ENCODE data around the gene IL13. TPM values are rescaled to one million over a fixed set of nuclear protein-coding genes. Genes with fewer than 3 reads are reported as not detected.
A peak's percentile ranks its signal among the peaks of the same experiment; 100 is the strongest.
"Not testable (repeated sequence)": the region's sequence is repeated elsewhere in the genome, so short reads cannot be mapped to it uniquely, and the experiment has no call there.

IL13 gene
- total RNA-seq, 2 experiments from 2014 or later: 1.4 to 1.6 TPM

GRCh38 chr5:132681983-132682382, 24.0 kb downstream of the IL13 start:
- H3K36me3 Mint-ChIP-seq (ENCODE audit: low read depth): no peaks in the 10 kb centered on the region
- no peak overlapping the region for H3K4me3 Mint-ChIP-seq
- no peaks in the 10 kb centered on the region for H3K9me3 Mint-ChIP-seq (ENCODE audit: insufficient read depth)
- ChIA-PET POLR2A (no interaction called here), CTCF (no interaction called here)
- DNase-seq (peak; percentile 17), ATAC-seq (no peak)
- H3K27me3 Mint-ChIP-seq (ENCODE audit: low read depth): no peaks in the 10 kb centered on the region
- H3K4me1 Mint-ChIP-seq (ENCODE audit: low read depth): peaks cover 28% of the 10 kb centered on the region
- H3K27ac Mint-ChIP-seq: no peak overlapping the region

DNA sequence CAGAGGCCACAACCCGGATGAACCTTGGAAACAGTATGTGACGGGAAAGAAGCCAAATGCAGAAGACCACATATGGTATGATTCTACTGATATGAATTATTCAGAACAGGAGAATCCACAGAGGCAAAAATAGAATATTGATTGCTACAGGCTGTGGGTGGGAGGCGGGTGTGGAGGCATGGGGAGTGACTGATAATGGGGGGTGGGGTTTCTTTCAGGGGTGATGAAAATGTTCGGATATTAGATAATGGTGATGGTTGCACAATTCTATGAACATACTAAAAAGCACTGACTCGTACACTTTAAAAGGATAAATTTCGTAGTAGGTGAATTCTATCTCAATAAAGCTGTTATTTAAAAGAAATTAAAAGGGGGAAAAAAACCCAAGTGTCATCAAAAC, 26.5 kb downstream of the IL13 start:
- peaks cover 47% of the 10 kb centered on the region for H3K4me1 Mint-ChIP-seq (ENCODE audit: low read depth)
- H3K9me3 Mint-ChIP-seq (ENCODE audit: insufficient read depth): no peaks in the 10 kb centered on the region
- H3K4me3 Mint-ChIP-seq: no peak overlapping the region
- POLR2A ChIA-PET: interaction anchor here (0.7 kb wide), 1 partner anchor 10 kb away, joined by 3 read pairs; no protein-coding TSS in a partner anchor
- ATAC-seq (no peak), DNase-seq (no peak)
- peaks cover 4% of the 10 kb centered on the region for H3K36me3 Mint-ChIP-seq (ENCODE audit: low read depth)
- no peaks in the 10 kb centered on the region for H3K27me3 Mint-ChIP-seq (ENCODE audit: low read depth)
- no peak overlapping the region for H3K27ac Mint-ChIP-seq
- CTCF ChIA-PET: interaction anchor here (1.0 to 2.2 kb wide), 4 partner anchors 26 to 136 kb away, joined by 3 to 8 read pairs (median 4); partner anchors contain the start of gene KIF3A

DNA sequence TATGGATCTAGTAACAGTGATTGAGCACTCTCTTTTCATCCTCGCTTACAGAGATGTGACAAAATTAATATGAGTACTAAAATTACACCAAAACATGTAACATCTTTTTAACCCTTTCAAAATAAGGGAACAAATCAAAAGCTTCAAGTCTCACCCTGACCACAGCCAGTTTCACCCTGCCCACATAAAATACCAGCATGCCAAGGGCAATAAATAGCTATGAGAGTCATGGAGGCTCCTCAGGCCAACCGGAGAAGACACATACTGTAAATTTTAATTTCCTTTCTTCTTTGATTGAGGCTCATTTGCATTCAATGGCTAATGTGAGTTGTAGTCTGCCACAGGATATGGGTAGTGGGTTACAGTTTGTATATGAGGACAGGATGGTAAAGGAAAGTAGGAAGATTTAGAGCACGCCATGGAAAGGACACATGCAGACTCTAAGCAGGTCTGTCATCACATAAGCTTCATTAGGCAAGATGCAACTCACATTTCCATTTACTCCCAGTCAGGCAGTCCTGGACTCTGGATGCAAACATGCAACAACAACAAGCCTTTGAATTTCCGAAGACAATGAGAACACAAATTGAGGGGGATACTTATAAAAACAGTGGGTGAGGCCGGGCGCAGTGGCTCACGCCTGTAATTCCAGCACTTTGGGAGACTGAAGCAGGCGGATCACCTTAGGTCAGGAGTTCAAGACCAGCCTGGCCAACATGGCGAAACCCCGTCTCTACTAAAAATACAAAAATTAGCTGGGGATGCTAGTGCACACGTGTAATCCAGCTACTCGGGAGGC, 27.1 kb downstream of the IL13 start:
- H3K27ac Mint-ChIP-seq: peak overlapping the region; percentile 26
- no peak overlapping the region for H3K4me3 Mint-ChIP-seq
- peaks cover 51% of the 10 kb centered on the region for H3K4me1 Mint-ChIP-seq (ENCODE audit: low read depth)
- peak; percentile 49 for DNase-seq
- H3K36me3 Mint-ChIP-seq (ENCODE audit: low read depth): peaks cover 4% of the 10 kb centered on the region
- ChIA-PET POLR2A (interaction anchor here (0.7 kb wide), 1 partner anchor 11 kb away, joined by 3 read pairs; no protein-coding TSS in a partner anchor), CTCF (interaction anchor here (0.7 to 2.2 kb wide), 6 partner anchors 27 to 158 kb away, joined by 3 to 8 read pairs (median 4); partner anchors contain the start of gene KIF3A)
- H3K27me3 Mint-ChIP-seq (ENCODE audit: low read depth): no peaks in the 10 kb centered on the region
- no peaks in the 10 kb centered on the region for H3K9me3 Mint-ChIP-seq (ENCODE audit: insufficient read depth)
- ATAC-seq: no peak

DNA sequence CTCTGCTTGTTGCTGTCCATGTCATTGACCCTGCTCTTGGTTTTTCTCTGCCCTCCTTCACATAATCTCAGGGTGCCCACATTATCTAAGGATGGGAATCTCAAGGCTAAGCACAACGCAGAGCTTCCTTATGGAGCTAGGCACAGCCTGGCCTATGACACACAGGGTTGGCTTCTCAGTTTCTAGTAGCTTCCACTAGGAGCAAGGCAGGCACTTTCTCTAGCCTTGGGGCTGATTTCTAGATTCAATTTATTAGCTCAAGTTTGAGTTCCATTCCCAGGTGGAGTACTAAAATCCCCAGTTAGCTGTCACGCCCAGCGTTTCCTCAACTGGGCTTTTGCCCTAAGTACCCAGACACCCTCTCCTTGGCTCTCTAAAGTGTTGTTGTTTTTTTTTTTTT, 28.2 kb downstream of the IL13 start:
- H3K4me3 Mint-ChIP-seq: no peak overlapping the region
- H3K36me3 Mint-ChIP-seq (ENCODE audit: low read depth): peaks cover 6% of the 10 kb centered on the region
- ATAC-seq (no peak), DNase-seq (no peak)
- H3K4me1 Mint-ChIP-seq (ENCODE audit: low read depth): peaks cover 54% of the 10 kb centered on the region
- ChIA-PET CTCF (interaction anchor here (0.7 to 2.4 kb wide), 4 partner anchors 22 to 134 kb away, joined by 3 to 8 read pairs (median 6); no protein-coding TSS in a partner anchor), POLR2A (interaction anchor here (0.6 kb wide), 1 partner anchor 1688 kb away, joined by 3 read pairs; no protein-coding TSS in a partner anchor)
- H3K27me3 Mint-ChIP-seq (ENCODE audit: low read depth): no peaks in the 10 kb centered on the region
- no peak overlapping the region for H3K27ac Mint-ChIP-seq
- H3K9me3 Mint-ChIP-seq (ENCODE audit: insufficient read depth): no peaks in the 10 kb centered on the region

DNA sequence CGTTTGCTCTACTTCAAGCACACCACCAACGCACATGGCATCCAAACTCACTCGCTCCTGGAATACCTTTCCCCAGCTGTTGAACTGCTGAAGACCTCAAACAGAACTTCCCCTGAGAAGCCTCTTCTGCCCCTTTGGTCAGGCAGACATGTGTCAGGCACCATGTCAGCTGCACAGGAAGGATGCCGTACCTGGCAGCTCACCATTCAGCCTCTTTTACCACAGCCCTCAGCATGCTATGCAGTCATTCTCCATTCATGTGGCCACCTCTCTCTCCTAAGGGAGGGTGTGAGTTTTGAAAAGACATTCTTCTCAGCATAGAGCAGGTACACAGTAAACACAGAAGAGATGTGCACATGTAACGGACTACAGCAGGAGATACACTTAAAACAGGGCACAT, 30.0 kb downstream of the IL13 start:
- Mint-ChIP-seq H3K27ac (peak overlapping the region; percentile 85), H3K9me3 (ENCODE audit: insufficient read depth) (no peaks in the 10 kb centered on the region), H3K36me3 (ENCODE audit: low read depth) (peaks cover 14% of the 10 kb centered on the region), H3K27me3 (ENCODE audit: low read depth) (no peaks in the 10 kb centered on the region), H3K4me3 (peak overlapping the region; percentile 9), H3K4me1 (ENCODE audit: low read depth) (peaks cover 63% of the 10 kb centered on the region)
- DNase-seq (peak; percentile 86), ATAC-seq (peak; percentile 92)
- CTCF ChIA-PET: interaction anchor here (0.8 to 2.4 kb wide), 7 partner anchors 17 to 132 kb away, joined by 3 to 8 read pairs (median 5); partner anchors contain the start of gene KIF3A
- POLR2A ChIA-PET: interaction anchor here (0.5 to 1.4 kb wide), 5 partner anchors 9 to 136 kb away, joined by 3 read pairs; partner anchors contain the start of gene KIF3A

DNA sequence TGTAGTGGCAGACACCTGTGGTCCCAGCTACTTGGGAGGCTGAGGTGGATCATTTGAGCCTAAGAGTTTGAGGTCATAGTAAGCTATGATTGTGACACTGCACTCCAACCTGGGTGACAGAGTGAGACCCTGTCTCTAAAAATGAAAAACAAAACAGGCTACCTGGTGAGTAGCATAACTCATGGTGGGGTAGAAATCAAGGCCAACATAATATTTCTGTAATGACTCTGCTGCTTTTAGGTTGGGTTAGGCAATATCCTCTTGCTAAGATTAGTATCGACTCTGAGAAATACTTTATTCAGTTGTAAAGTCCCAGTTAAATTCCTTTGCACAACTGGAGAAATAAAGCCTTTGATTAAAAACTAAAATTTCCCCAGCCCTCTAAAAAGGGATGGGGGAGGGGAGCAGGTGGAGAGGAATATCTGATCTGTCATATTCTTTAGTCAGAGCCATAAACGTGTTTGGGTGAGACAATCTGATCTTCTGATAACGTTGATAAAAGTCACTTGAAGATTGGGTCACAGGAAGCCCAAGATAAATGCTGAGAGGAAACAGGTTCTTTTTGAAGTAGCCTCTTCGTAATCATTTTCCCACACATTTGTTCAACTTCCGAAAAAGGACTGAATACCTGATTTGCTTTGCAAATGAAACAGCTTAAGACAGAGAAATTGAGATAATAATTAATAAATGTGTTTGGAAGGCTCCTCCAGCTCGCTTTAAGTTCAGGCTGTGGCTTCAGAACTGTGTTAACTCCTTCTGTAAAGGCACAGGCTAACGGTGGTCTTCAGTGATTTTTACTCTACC, 30.8 kb downstream of the IL13 start:
- ChIA-PET POLR2A (interaction anchor here (0.6 to 1.7 kb wide), 4 partner anchors 10 to 87 kb away, joined by 3 to 6 read pairs (median 4); partner anchors contain the start of gene KIF3A), CTCF (interaction anchor here (0.8 to 2.4 kb wide), 7 partner anchors 10 to 97 kb away, joined by 3 to 8 read pairs (median 5); partner anchors contain the start of gene KIF3A)
- peak; percentile 16 for ATAC-seq
- Mint-ChIP-seq H3K9me3 (ENCODE audit: insufficient read depth) (no peaks in the 10 kb centered on the region), H3K4me1 (ENCODE audit: low read depth) (peaks cover 64% of the 10 kb centered on the region), H3K27ac (peak overlapping the region; percentile 85), H3K27me3 (ENCODE audit: low read depth) (no peaks in the 10 kb centered on the region), H3K36me3 (ENCODE audit: low read depth) (peaks cover 16% of the 10 kb centered on the region), H3K4me3 (peak overlapping the region; percentile 9)
- DNase-seq: no peak

DNA sequence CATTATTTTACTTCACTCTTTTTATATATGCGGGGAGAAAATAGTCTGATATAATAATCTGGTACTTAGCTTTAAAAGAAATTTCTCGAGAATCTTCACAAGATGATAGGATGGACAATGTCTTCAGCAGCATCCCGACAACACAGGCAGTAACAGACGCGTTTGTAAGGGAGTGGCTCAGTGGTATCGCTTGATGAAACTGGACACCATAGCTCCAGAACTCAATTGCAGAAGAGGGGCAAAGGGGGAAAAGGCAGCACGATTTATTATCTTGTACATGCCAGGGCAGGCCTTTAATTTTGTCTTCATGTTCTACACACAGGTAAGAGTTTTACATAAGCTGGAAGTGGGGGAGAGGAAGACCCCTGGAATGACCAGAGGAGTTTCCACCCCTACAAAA, 31.5 kb downstream of the IL13 start:
- ChIA-PET POLR2A (interaction anchor here (0.6 to 1.7 kb wide), 2 partner anchors 48 to 88 kb away, joined by 6 read pairs; partner anchors contain the start of gene KIF3A), CTCF (interaction anchor here (1.2 to 2.1 kb wide), 4 partner anchors 9 to 162 kb away, joined by 3 to 7 read pairs (median 6); no protein-coding TSS in a partner anchor)
- H3K4me3 Mint-ChIP-seq: no peak overlapping the region
- no peaks in the 10 kb centered on the region for H3K9me3 Mint-ChIP-seq (ENCODE audit: insufficient read depth)
- ATAC-seq (no peak), DNase-seq (no peak)
- H3K27me3 Mint-ChIP-seq (ENCODE audit: low read depth): no peaks in the 10 kb centered on the region
- peak overlapping the region; percentile 85 for H3K27ac Mint-ChIP-seq
- peaks cover 18% of the 10 kb centered on the region for H3K36me3 Mint-ChIP-seq (ENCODE audit: low read depth)
- peaks cover 60% of the 10 kb centered on the region for H3K4me1 Mint-ChIP-seq (ENCODE audit: low read depth)

DNA sequence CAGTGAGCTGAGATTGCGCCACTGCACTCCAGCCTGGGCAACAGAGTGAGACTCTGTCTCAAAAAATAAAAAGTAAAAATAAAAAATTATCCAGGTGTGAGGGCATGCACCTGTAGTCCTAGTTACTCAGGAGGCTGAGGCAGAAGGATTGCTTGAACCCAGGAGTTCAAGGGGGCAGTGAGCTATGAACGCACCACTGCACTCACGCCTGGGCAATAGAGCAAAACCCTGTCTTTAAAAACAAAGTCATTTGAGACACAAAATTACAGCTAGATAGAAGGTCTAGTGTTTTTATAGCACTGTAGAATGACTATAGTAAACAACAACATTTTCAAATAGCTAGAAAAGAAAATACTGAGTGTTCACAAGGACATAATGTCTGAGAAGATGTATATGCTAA, 32.2 kb downstream of the IL13 start:
- Mint-ChIP-seq H3K27me3 (ENCODE audit: low read depth) (no peaks in the 10 kb centered on the region), H3K27ac (no peak overlapping the region), H3K4me3 (no peak overlapping the region), H3K9me3 (ENCODE audit: insufficient read depth) (no peaks in the 10 kb centered on the region), H3K36me3 (ENCODE audit: low read depth) (peaks cover 20% of the 10 kb centered on the region), H3K4me1 (ENCODE audit: low read depth) (peaks cover 54% of the 10 kb centered on the region)
- DNase-seq (no peak), ATAC-seq (no peak)
- POLR2A ChIA-PET: interaction anchor here (1.7 kb wide), 1 partner anchor 47 kb away, joined by 6 read pairs; the partner anchor contains the start of gene KIF3A
- CTCF ChIA-PET: interaction anchor here (0.6 to 2.1 kb wide), 6 partner anchors 9 to 163 kb away, joined by 3 to 7 read pairs (median 4); no protein-coding TSS in a partner anchor

DNA sequence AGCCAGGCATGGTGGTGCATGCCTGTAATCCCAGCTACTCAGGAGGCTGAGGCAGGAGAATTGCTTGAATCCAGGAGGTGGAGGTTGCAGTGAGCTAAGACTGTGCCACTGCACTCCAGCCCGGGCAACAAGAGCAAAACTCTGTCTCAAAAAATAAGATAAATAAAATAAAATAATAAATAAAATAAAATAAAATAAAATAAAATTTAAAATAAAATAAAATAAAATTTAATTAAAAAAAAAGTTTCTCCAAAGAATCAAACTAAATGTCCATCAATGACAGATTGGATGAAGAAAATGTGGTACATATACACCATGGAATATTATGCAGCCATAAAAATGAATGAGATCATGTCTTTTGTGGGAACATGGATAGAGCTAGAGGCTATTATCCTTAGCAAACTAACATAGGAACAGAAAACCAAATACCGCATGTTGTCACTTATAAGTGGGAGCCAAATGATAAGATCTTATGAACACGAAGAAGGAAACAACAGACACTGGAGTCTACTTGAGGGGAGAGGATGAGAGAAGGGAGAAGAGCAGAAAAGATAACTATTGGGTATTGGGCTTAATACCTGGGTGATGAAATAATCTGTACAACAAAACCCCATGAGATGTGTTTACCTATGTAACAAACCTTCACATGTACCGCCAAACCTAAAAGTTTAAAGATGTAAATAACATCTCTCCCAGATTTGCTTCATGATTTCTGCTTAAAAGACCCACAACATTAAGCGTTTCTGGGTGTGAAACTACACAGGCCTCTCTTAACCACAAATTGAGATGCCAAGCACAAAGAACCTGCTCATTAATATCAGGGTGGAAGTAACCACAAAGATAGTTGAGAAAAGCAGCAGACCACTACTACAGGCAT, 34.0 kb downstream of the IL13 start:
- POLR2A ChIA-PET; DNase-seq; H3K4me3 Mint-ChIP-seq; H3K27me3 Mint-ChIP-seq (ENCODE audit: low read depth); H3K9me3 Mint-ChIP-seq (ENCODE audit: insufficient read depth); ATAC-seq: not testable (repeated sequence)
- peak overlapping the region; percentile 53 for H3K27ac Mint-ChIP-seq
- peaks cover 38% of the 10 kb centered on the region for H3K4me1 Mint-ChIP-seq (ENCODE audit: low read depth)
- peaks cover 21% of the 10 kb centered on the region for H3K36me3 Mint-ChIP-seq (ENCODE audit: low read depth)
- CTCF ChIA-PET: interaction anchor here (0.8 kb wide), 1 partner anchor 165 kb away, joined by 3 read pairs; no protein-coding TSS in a partner anchor

DNA sequence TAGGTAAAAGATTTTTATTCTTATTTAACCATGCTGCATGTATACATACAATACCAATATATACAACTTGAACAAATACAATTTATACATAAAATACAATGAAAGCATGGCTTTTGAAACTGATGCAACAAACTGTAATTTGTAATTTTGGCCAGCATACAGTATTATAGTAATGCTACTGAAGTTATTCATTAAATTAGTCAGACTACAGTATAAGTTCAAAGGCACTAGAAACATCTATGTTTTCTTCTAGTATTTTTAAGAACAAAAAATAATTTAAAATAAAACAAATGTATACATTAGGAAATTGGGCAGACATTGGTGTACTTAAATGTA, 34.6 kb downstream of the IL13 start:
- Mint-ChIP-seq H3K4me1 (ENCODE audit: low read depth) (peaks cover 36% of the 10 kb centered on the region), H3K4me3 (no peak overlapping the region), H3K27ac (peak overlapping the region; percentile 53), H3K27me3 (ENCODE audit: low read depth) (no peaks in the 10 kb centered on the region), H3K36me3 (ENCODE audit: low read depth) (peaks cover 25% of the 10 kb centered on the region), H3K9me3 (ENCODE audit: insufficient read depth) (no peaks in the 10 kb centered on the region)
- no peak for DNase-seq
- ATAC-seq: no peak
- POLR2A ChIA-PET: no interaction called here
- CTCF ChIA-PET: no interaction called here
